KOPT-K1 (cell line): ENCODE results near the gene CNOT3.

Experiments
- H3K27ac ChIP-seq: fragments of 200-600 bp; sonication (generic); 2 replicates; pipeline ENCODE4 v1.5.1; 2016; ENCODE audit warnings: antibody characterized with exemption, mild to moderate bottlenecking, low read depth, low read length; ENCODE audit not compliant: poor library complexity, severe bottlenecking
- H3K36me3 ChIP-seq: fragments of 200-600 bp; sonication (generic); 2 replicates; pipeline ENCODE4 v1.5.1; 2017; ENCODE audit warnings: antibody characterized with exemption, mild to moderate bottlenecking, low read length, moderate library complexity; ENCODE audit not compliant: insufficient read depth
- H3K9me3 ChIP-seq: fragments of 200-600 bp; sonication (generic); 2 replicates; pipeline ENCODE4 v1.5.1; 2017; ENCODE audit warnings: antibody characterized with exemption, low read length, mild to moderate bottlenecking; ENCODE audit not compliant: insufficient read depth, poor library complexity, severe bottlenecking

CNOT3 gene

DNA sequence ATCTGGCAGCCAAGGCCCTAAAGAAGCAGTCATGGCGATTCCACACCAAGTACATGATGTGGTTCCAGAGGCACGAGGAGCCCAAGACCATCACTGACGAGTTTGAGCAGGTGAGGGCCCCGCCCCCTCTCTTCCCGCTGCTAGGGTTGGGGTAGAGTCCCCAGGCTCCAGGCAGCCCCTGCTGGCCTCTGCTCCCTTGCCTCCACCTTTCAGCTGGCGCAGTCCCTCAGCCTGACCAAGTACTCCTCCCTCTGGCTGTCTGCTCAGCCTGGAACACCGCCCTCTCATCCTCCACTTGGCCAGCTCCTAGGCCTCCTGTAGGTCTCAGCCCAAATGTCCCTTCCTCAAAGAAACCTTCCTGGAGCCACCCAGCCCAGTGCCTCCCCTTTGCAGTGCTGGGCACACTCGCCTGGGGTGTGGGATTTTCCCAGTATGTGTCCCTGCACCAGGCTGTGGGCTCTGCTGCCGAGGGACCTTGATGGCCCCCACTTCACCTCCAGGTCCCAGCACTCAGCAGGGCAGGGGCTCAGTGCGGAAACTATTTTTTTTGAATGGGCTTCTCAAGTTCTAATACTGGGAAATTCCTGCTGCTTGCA, 16.3 kb downstream of the CNOT3 start:
- H3K9me3 ChIP-seq, result no peaks in the 10 kb centered on the region
- H3K27ac ChIP-seq, result peak overlapping the region; percentile 76
- H3K36me3 ChIP-seq, result peaks cover 92% of the 10 kb centered on the region

DNA sequence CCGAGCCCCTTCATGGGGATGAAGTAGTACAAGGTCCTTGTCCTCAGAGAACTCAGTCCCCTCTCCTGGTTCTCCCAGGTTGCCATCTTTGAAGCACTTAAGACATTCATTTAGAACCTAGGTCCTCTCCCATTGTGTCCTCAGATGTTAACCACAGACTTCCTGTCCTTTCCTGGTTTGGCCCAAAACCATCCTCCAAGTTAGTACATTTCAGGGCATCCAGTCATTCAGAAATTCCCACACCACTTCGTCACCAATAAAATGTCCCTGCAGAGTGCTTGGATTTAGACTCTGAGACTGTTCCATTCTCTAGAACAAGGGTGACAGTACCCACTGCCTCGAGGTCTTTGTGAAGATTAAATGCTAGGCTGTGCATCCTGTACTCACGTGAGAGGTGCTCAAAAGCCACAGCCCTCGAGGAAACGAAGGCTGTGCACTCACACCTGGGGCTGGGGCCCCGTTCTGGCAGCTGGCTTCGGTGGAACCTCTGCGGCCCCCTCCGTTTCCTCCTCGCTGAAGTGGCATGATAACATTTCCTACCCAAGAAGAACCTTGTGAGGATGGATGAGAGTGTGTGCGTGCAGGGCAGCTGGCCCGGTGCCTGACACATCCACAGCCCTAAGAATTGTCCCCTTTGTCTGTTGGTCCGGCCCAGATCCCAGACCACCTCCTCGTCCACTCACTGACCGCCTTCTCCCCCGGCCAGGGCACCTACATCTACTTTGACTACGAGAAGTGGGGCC, 17.2 kb downstream of the CNOT3 start:
- no peaks in the 10 kb centered on the region for H3K9me3 ChIP-seq
- peak overlapping the region; percentile 76 for H3K27ac ChIP-seq
- H3K36me3 ChIP-seq, result peaks cover 83% of the 10 kb centered on the region

DNA sequence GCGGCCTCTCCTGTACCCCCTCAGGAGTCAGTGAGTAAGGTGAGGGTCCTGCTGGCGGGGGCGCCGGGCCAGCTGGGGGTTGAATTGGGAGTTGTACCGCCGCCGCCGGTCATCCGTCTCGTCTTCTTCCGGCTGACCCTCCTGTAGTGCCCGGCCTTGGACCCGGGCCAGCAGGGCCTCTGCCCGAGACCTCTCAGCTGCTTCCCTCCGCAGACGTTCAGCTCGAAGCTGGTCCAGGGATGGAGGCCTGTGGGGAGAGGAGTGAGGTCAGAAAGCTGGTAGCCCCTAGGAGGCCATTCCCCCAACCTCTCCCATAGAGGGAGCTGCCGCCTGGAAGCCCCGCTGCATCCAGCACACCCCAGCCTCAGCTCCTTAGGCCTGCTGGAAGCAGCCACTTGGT, 18.1 kb downstream of the CNOT3 start:
- Histone ChIP-seq H3K27ac (peak overlapping the region; percentile 76), H3K36me3 (peaks cover 74% of the 10 kb centered on the region), H3K9me3 (no peaks in the 10 kb centered on the region)

DNA sequence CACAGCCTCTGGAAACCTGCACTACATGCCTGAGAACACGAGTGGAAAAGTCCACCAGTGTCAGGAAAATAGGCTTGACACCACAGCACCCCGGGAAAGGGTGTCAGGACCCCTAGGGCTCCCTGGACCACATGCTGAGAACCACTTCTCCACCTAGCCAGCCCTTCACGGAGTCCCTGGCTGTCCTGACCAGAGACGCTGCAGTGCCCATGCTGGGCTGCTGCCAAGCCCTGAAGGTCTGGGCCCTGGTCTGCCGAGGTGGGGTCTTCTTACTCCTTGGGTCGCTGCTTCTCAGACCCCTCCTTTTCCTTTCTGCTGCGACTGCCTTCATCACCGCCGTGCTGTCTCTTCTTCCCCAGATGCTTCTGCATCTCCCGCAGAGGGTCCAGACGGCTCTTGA, 18.9 kb downstream of the CNOT3 start:
- H3K27ac ChIP-seq, result peak overlapping the region; percentile 76
- peaks cover 66% of the 10 kb centered on the region for H3K36me3 ChIP-seq
- no peaks in the 10 kb centered on the region for H3K9me3 ChIP-seq

DNA sequence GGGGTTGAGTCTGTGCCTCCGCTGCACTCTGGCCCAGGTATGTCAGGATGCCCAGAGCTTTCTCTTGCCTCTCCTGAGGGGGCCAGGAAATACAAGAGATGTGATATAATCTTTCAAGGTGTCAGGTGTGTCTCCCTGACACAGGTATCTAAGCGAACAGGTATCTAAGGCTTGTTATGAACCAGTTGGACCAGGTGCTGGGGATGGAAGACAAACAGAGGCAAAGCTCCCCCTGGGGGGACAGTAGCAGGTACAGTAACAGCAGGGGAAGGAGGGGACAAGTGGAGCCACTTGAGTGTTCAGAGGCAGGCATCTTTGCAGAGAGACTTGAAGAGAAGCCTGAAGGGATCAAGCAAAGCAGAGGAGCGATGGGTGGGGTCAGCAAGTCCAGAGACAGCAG, 19.4 kb downstream of the CNOT3 start:
- H3K36me3 ChIP-seq, result peaks cover 61% of the 10 kb centered on the region
- H3K9me3 ChIP-seq, result no peaks in the 10 kb centered on the region
- peak overlapping the region; percentile 76 for H3K27ac ChIP-seq

DNA sequence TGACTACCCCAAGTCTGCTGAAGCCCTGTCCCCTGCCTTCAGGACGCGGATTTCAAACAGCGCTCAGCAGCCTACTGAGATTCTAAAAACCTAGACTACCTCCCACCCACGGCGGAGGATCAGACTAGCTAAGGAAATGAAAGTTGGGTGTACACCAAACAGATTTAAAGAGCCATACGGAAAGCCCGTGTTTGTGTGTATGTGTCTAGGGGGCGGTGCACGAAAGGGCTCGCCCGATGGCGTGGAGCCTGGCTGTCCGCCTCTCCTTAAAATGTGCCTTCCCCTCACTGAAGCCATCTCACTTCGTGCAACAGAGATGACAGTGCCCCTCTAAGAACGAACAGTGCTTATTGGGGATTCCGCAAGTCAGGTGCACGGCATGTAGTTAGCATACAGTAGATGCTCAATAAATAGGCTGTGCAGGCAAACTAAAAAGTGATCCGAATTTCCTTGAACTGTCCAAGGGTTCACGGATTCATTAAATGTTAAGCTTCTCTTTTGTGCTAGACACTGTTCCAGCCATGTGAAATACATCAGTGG, 21.3 kb downstream of the CNOT3 start:
- H3K36me3 ChIP-seq, result peaks cover 42% of the 10 kb centered on the region
- H3K27ac ChIP-seq, result peak overlapping the region; percentile 92
- H3K9me3 ChIP-seq, result no peaks in the 10 kb centered on the region

DNA sequence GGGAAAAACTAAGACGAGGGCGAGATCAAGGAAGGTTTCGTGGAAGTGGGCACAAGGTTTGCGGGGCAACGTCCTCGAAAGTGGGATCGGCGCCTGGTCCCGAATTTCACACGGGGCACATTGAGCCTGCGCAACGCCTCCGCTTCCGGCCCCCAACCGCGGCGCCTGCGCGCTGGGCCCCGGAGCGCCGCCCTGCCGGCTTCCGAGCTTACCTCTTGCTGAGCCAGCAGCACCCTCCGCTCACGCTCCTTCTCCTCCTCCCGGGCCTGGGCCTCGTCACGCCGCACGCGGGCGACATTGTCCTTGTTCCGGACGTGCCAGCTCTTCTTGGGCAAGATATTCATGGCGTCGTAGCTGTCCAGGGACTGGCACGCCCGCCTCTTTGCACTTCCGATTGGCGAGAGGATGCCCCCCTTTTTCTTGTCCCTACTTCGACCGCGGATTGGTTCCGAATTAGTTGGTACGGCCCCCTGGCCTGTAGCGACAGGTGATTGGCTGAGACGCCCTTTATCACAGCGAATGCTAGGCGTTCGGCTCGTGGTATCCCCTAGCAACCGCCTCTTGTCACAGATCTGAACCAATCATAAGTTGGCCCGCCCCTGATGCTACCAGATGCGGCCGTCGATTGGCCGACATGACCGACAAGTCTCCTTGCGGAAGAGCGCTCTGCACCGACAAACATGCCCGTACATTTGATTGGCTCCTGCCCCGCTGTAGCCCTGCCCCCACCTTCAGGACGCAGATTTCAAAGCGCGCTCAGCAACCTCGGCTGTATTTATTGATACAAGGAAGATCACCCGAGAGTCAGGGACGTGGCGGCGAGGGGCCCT, 22.0 kb downstream of the CNOT3 start, which contains the start of gene LENG1:
TSS of gene LENG1 (minus strand) at position 370 of the 830 bp plus-strand sequence. CDS start at position 344, 26 bp downstream.
- H3K9me3 ChIP-seq, result no peaks in the 10 kb centered on the region
- peaks cover 35% of the 10 kb centered on the region for H3K36me3 ChIP-seq
- H3K27ac ChIP-seq, result peak within 1 kb of the TSS; percentile 92

DNA sequence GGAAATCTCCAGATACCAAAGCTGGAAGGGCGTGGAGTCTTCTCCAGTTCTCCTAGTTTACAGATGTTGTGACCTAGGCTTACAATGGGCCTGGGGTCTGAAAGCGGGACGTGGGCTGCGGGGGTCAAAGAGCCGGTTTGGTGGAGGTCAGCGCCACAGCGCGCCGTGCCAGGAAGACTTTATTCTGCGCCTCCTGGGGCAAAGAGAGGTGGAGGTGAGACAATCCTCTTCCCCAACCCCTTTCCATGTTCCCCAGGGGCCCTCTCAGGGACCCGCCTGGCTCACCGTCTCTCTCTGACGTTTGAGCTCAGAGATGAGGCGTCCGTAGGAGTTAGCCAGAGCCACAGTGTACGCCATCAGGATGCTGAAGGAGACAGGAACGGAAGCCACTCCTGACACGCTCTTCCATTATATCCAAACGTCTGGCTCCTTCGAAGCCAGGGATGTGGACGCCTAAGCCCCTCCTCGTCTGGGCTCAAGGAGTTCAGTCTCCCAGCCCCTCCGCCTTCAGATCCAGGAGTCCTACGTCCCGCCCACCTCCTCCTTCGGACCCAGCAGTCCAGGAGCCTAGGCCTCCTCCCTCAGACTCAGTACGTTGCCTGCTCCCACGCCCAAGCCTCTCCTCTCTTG, 22.7 kb downstream of the CNOT3 start:
- Histone ChIP-seq H3K27ac (peak overlapping the region; percentile 77), H3K36me3 (peaks cover 31% of the 10 kb centered on the region), H3K9me3 (peaks cover 3% of the 10 kb centered on the region)

DNA sequence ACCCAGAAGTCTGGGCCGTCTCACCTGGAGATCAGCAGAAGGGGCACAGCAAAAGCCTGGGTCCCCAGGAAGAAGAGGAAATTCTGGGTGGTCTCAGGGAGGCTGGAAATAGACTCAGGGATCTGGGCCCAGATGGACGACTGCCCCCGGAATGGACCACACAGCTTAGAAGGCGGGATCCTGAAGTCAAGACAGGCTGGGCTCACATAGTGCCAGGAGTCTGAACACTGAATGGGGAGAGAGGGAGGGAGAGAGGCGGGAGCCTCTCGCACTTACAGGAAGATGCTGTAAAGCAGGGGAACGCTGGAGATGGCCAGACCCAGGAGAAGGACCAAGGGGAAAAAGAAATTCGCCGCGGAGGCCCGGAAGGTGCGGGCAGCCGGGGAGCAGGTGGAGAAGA, 23.3 kb downstream of the CNOT3 start:
- Histone ChIP-seq H3K9me3 (peaks cover 4% of the 10 kb centered on the region), H3K27ac (peak overlapping the region; percentile 77), H3K36me3 (peaks cover 26% of the 10 kb centered on the region)

DNA sequence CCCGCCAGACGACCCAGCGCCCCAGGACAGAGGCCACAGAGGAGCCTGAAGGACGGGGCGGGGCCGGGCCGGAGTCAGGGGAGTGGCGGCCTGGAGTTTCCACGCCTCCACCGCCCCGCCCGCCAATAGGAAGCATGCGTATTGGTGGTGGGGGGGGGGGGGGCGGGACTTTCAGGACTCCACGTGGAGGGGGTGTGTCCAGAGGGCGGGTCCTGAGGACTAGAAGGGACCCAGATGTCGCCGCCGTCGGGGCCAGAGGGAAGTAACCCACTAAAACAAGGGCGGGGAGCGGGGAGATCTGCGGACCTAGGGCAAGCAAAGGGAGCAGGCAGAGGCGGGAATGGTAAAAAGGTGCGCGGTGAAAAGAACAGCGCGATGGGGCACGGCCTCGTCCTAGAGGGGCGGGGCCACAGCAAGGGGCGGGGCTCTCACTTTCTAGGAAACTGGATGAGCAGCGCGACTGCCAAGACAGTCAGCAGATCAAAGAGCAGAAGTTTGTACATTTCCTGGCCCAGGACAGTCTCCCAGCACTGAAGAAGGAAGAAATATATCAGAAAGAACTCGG, 24.8 kb downstream of the CNOT3 start:
- H3K9me3 ChIP-seq, result peaks cover 4% of the 10 kb centered on the region
- no peak overlapping the region for H3K27ac ChIP-seq
- peaks cover 11% of the 10 kb centered on the region for H3K36me3 ChIP-seq

DNA sequence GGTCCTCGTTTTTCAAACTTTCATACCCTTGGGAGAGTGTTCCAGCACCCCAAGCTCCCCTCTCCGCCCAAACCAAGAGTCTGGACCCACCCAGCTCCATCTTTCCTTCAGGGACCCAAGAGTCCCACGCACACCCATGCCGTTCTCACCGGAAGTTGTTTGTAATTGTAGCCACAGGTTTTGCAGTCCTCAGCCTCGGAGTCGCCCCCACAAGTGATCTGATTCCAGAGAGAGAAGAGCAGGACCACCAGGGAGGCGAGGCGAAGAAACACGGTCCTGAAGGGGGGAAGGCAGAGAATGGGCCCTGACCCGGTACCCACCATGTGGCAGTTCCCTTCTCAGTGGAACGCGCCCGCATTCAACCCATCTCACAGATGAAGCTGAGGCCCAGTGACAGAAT, 25.3 kb downstream of the CNOT3 start:
- H3K27ac ChIP-seq, result no peak overlapping the region
- peaks cover 5% of the 10 kb centered on the region for H3K36me3 ChIP-seq
- peaks cover 4% of the 10 kb centered on the region for H3K9me3 ChIP-seq

DNA sequence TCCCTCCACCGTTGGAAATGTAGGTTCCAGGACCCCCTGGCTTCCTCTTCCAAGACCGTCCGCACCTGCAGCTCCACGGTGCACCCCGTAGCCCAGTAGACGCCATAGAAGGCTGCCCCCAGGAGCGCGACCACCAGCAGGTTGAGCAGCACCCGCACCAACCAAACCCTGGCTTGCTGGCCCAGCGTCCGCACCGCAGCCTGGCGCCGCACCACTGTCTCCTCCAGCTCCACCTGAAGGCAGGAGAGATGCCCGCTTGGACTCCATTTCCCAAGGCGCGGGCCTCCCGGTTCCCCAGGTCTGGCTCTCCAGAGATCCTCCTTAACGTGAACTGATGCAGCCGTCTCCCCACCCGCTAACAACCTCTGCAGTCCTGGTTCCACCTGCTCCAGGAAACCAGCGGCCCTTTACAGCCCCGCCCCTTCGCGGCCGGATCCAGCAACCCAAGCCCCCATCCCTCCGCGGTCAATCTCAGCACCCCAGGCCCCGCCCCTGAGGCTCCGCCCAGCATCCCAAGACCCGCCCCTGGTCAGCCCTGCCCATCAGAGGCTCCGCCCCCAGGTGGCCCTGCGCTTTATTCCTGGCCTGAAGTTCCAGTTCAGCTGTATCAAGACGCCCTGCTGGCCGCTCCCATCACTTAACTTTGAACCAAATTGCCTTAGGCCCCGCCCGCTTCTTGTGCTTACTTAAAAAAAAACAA, 27.0 kb downstream of the CNOT3 start:
- Histone ChIP-seq H3K27ac (no peak overlapping the region), H3K9me3 (peaks cover 4% of the 10 kb centered on the region), H3K36me3 (no peaks in the 10 kb centered on the region)

DNA sequence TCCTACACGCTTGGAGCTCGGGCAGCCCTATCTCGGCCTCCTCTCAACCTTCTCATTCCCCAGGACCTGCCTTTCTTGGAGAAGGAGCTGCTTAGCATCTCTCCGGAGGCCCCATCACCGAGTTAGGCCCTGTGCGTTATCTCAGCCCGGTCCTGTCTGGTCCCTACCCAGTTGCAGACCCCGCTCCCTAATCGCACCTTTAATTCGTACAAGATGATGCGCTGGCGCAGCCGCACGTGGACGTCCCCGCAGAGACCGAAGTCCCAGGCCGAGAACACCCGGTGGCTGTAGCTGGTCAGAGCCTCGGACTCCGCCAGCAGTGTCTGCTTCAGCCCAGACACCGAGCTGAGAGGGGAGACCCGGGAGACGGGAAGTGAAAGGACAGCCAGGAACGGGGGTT, 27.7 kb downstream of the CNOT3 start:
- Histone ChIP-seq H3K36me3 (no peaks in the 10 kb centered on the region), H3K9me3 (peaks cover 4% of the 10 kb centered on the region), H3K27ac (no peak overlapping the region)
